Glomerular endothelial cell (primary cell): Measurements from ENCODE around the gene ATP5PO. TPM values are rescaled to one million over a fixed set of nuclear protein-coding genes. Genes with fewer than 3 reads are reported as not detected.
A peak's percentile ranks its signal among the peaks of the same experiment; 100 is the strongest.
"Not testable (repeated sequence)": the region's sequence is repeated elsewhere in the genome, so short reads cannot be mapped to it uniquely, and the experiment has no call there.

ENCODE experiments used
- DNase-seq: peaks from one replicate; pipeline ENCODE4 v3.0.0-alpha.2; 2011; ENCODE audit warnings: low read depth, low spot score; ENCODE audit errors: extremely low read depth
- total RNA-seq: library from RNA; depleted of rRNA; stranded (reverse); fragments of >200 nt; gene quantifications from 2 replicates; pipeline ENCODE4 v1.2.3, GENCODE V29; 2015

Gene ATP5PO
- total RNA-seq, 1 donor from 2014 or later, result 168 TPM

- no peak for DNase-seq
Measured at GRCh38 chr21:33940881-33941245, 25.3 kb upstream of the ATP5PO start.

- no peak for DNase-seq
Measured at GRCh38 chr21:33940164-33940880, 24.7 kb upstream of the ATP5PO start.

DNA sequence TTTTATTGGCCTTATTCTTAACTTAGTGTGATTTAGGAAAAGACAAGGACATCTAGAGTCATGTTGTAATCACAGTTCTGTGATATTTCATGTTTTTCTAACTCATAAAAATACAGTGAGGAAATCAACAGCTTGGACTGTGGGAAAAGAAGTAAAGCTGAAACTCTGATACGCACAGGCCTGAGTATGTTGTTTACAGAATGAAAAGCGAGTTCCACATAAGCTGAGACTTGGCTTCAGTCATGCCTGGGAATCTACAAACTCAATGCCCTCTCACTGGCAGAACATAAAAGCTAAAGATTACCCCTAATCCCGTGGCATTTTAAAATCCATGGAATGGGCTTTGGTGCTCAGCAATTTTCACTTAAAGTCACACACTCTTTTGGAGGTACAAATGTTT, 23.6 kb upstream of the ATP5PO start:
- DNase-seq, result no peak

- DNase-seq, result no peak
Measured at GRCh38 chr21:33938381-33938780, 22.8 kb upstream of the ATP5PO start.

DNA sequence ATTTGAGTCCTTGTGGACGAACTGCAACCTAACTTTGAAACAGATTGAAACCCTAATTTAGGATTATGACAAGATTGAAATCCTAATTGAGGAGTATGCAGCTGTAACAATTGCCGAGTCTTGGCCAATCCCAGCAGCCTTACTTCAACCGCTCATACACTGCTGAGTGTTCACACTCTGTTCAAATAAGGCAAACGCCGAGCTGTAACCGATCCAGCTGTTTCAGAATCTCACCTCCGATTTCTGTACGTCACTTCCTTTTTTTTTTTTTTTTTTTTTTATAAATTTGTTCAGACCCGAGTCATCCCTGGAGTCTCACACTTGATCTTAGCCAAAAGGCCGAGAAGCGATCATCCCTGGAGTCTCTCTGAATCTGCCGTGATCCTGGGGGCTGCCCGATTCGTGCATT, 22.3 kb upstream of the ATP5PO start:
- DNase-seq, result no peak

GRCh38 chr21:33937146-33937545, 21.5 kb upstream of the ATP5PO start:
- DNase-seq, result no peak

DNA sequence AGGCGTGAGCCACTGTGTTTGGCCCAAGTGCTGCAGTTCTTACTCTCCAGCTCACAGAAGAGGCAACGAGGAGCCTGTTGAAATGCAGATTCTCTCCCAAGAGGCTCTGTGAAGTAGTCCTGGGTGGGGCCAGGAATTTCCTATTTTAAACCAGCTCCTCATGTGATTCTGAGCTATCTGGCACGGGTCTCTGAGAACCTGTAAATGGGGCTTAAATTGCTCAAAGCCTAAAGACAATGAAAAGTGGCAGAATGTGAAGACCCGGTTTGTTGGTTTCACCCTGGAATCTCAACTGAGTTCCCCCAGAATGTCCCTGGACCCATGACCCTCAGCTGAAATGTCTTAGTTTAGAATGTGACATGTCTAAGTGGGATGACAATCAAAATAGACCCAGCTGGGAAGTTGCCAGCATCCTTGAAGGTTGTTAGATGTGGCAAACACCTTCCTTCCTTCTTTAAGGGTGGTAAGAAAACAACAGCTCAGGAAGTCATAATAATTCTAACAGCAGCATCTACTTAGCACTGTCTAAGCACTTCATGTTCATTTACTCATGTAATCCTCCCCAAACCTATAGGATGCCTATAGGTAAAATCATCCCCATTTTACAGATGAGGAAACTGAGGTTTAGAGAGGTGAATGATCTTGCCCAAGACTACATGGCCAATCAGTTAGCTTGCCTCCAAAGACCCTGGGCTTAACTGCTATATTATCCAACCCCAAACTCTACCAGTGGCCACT, 20.9 kb upstream of the ATP5PO start:
- no peak for DNase-seq

DNA sequence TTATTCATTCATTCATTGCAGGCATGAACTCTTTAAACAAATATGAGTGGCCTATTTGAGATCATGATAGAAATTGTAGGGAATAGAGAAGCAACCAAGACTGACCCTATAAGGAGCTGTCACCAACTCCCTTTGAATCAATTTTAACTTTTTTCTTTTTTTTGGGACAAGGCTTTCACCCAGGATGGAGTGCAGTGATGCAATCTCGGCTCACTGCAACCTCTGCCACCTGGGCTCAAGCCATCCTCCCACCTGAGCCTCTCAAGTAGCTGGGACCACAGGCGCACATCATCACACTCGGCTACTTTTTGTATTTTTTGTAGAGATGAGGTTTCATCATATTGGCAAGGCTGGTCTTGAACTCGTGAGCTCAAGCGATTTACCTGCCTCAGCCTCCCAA, 17.1 kb upstream of the ATP5PO start:
- no peak for DNase-seq

GRCh38 chr21:33931799-33932390, 16.3 kb upstream of the ATP5PO start:
- DNase-seq, result no peak

- DNase-seq, result not testable (repeated sequence)
Measured at GRCh38 chr21:33931052-33931798, 15.6 kb upstream of the ATP5PO start.

- not testable (repeated sequence) for DNase-seq
Measured at GRCh38 chr21:33926248-33926647, 10.6 kb upstream of the ATP5PO start.

DNA sequence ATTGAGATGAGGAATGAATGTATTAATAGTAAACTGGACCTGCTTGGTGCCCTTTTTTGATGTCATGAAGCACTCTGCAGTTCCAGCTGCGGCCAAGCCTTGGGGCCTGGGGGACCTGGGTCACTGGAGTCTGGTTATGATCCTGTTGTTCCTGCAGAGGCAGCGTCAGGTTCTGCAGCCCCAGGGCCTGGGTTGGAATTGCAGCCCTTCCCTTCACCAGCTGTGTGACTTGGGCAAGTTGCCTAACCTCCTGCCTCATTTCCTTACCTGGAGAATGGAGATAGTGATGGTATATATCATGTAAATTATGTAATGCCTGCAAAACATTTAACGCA, 9.1 kb upstream of the ATP5PO start:
- DNase-seq, result no peak

DNA sequence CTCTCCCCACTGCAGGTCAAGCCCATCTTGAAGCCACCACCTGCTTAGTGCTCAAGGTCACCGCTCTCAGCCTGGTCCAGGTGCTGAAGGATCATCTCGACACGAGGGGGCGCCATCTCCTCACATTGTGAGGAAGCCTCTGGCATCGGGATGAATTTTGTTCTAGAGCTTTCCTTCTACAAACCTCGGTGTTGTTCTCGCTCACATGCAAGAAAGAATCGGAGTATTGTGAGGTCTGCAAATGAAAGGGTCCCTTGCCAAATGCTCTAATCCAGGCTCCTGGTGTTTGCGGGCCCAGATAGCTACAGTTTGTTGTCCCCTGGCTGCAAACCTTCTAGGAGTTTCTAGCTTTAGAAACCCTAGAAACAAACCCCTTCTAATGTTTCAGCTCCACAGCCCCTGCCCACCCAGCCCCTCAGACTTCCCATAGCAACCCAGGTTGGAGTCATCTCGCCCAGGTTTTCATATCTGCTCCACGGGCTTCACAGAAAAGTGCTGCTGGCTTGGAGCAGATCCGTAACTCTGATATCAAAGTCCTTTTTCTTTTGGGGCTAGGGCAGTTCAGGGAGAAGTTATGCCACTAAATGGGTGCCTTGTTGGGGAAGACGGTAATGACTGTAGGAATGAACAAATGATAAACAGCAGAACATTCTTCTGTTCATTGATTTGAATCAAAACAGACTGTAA, 8.6 kb upstream of the ATP5PO start:
- peak; percentile 55 for DNase-seq

DNA sequence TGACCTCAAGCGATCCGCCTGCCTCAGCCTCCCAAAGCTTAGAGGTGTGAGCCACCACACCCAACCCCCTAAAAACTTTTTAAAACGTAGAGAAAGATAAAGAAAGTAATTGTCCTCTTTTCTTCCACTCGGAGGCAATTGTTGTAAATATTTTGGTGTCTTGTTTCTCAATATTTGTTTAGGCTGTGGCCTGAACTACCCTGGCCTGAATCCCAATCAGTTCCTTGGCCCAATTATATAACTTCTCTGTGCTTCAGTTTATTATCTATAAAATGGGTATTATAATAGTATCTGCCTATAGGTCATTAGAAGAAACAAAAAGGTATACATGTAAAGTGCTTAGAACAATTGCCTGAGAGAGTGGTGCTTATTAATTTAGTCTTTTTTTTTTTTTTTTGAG, 1.8 kb upstream of the ATP5PO start:
- no peak for DNase-seq

DNA sequence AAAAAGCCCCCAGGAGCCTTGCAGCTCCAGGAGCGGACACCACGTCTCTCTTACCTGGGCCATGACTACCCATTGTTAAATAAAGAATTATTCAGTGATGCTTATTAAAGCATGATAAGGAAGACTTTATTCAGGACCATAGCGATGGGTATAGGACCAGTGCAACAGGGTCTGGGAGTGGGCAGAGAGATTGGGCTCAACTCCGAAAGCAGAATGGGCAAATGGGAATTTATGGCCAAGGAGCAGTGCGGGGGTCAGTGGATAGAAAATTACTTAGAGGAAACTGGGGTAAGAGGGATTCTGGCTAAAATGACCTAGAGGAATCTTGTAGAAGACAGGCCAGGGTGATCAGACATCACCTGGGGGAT, 580 bp upstream of the ATP5PO start:
- no peak for DNase-seq

DNA sequence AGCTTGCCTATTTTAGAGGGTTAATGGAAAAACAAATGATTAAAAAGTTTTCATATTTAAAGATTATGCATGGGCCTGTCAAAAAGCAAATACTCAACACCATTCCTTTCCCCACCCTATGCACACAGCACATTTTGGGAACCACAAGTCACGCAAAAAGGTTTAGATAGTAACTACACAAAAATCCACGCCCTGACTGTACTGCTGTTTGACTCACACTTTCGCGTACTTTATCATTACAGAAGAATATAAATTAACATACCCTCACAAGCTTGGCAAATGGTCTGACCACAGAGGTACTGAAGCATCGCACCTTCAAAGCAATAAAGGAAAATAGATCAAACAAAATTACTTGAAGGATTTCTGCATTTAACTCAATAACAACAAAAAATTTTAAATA, 1.4 kb downstream of the ATP5PO start:
- DNase-seq, result no peak

DNA sequence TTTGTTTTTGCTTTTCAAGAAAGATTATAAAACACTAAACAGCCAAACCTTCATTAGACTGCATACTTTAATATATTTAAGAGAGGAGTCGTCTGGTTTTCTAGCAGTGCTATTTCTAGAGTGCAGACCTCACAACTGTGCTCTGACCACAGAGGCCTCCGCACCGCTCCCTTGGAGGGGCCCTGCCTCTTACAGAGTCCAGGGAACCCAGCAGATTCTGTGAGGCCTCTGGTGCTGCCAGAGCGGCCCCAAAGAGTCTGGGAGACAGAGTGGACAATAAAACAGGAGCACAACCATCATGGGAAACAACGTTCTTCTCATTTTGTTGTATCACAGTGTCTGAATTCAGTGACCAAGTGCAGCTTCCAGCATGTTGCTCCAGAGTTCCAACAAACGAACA, 5.8 kb downstream of the ATP5PO start:
- DNase-seq, result no peak

- DNase-seq, result no peak
Measured at GRCh38 chr21:33908760-33909159, 6.8 kb downstream of the ATP5PO start.

DNA sequence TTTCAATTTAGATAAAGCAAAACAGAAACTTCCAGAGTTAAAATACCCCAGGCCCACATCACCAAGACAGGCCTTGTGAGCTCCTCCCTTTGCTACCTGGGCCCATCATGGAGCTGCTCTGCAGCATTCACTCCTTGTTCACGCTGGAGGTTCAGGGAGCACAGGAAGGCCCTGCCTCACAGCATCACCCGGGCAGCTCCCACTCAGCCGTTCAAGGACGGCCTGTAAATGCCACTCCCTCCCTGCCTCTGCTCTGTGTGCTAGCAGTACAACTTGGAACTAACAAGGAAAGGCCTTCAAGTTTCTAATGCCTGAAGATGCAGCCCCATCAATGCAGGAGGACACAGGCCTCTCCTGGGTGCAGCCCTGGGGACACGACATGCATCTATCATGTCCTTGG, 11.6 kb downstream of the ATP5PO start:
- no peak for DNase-seq

- no peak for DNase-seq
Measured at GRCh38 chr21:33902349-33902748, 13.3 kb downstream of the ATP5PO start.
